A549 (cell line): ENCODE data around the gene GLB1L. TPM values are rescaled to one million over a fixed set of nuclear protein-coding genes. Genes with fewer than 3 reads are reported as not detected.

Experiments used
- ATAC-seq, 2 experiments: fragments of 200-7000 bp in 1 of 2; fragments of >200 bp in 1 of 2; cut with Nextera tagmentation in 1 of 2; cut with Tn5 transposase in 1 of 2; 3 replicates each; pipeline versions ENCODE4 v1.8.0 to v1.9.1; 2018 to 2020; ENCODE audit warnings: mild to moderate bottlenecking in 1 of 2, moderate library complexity in 1 of 2
- CTCF ChIA-PET: fragments of 300-600 bp; sonication (Branson Sonifier 250); formaldehyde crosslinking; extraction: SDS; loops from one replicate; lab custom pipeline; 2021; ENCODE audit warnings: antibody characterized with exemption, inconsistent platforms; lab: Yijun Ruan, JAX
- POLR2A ChIA-PET: fragments of 350-600 bp; formaldehyde crosslinking; extraction: SDS; loops from one replicate; lab custom pipeline; 2021; ENCODE audit warnings: antibody characterized with exemption, inconsistent platforms; lab: Yijun Ruan, JAX
- DNase-seq, 2 experiments: peaks; one replicate each; pipeline versions ENCODE4 v3.0.0 to v3.0.0-alpha.2; 2011 to 2016; ENCODE audit warnings: low read depth in 1 of 2, low spot score in 1 of 2
- FAIRE-seq: peaks from 2 replicates; lab custom pipeline; 2011; peaks lifted over from hg19 to GRCh38; lab: Jason Lieb, UNC
- H3K27ac ChIP-seq, 2 experiments: fragments of >200 bp; sonication (Bioruptor Twin); formaldehyde crosslinking; 3 replicates each; pipeline ENCODE4 v1.5.1; 2016 to 2017
- H3K4me1 ChIP-seq: fragments of >200 bp; sonication (Bioruptor Twin); formaldehyde crosslinking; 3 replicates; pipeline ENCODE4 v1.6.1; 2016
- H3K4me2 ChIP-seq: fragments of >200 bp; sonication (Bioruptor Twin); formaldehyde crosslinking; 3 replicates; pipeline ENCODE4 v1.6.1; 2016
- H3K4me3 ChIP-seq: fragments of >200 bp; sonication (Bioruptor Twin); formaldehyde crosslinking; 3 replicates; pipeline ENCODE4 v1.5.1; 2016
- H3K9me3 ChIP-seq: fragments of >200 bp; sonication (Bioruptor Twin); formaldehyde crosslinking; 3 replicates; pipeline ENCODE4 v1.6.1; 2016
- BHLHE40 ChIP-seq: IDR thresholded peaks from 2 replicates; pipeline ENCODE4 v1.6.1; 2012; ENCODE audit warnings: low read depth, low read length, inconsistent platforms
- CHD2 ChIP-seq: fragments of 150-350 bp; IDR thresholded peaks from 2 replicates; pipeline ENCODE4 v1.6.1; 2014; ENCODE audit warnings: low read length; ENCODE audit not compliant: partially characterized antibody
- CTCF ChIP-seq: fragments of >200 bp; sonication (Bioruptor Twin); formaldehyde crosslinking; IDR thresholded peaks from 3 replicates; pipeline ENCODE4 v1.5.1; 2016
- FOSL2 ChIP-seq, 2 experiments: fragments of 450-650 bp in 1 of 2; fragments of >200 bp in 1 of 2; sonication (Bioruptor Twin) in 1 of 2; formaldehyde crosslinking; IDR thresholded peaks; 2 replicates each; pipeline versions ENCODE4 v1.5.0 to v1.6.1; 2016 to 2020; ENCODE audit warnings: mild to moderate bottlenecking in 1 of 2, moderate library complexity in 1 of 2
- GATA3 ChIP-seq: IDR thresholded peaks from 2 replicates; pipeline ENCODE4 v1.6.1; 2012; ENCODE audit warnings: borderline replicate concordance
- HMGXB4 ChIP-seq: fragments of 250-450 bp; sonication (Bioruptor Pico); IDR thresholded peaks from 2 replicates; pipeline ENCODE4 v1.5.0; 2021; ENCODE audit warnings: mild to moderate bottlenecking, moderate library complexity, borderline replicate concordance
- HOXB5 ChIP-seq: fragments of 250-450 bp; sonication (Bioruptor Pico); IDR thresholded peaks from 2 replicates; pipeline ENCODE4 v1.5.0; 2020; ENCODE audit warnings: mild to moderate bottlenecking, moderate library complexity
- JUNB ChIP-seq: fragments of >200 bp; sonication (Bioruptor Twin); formaldehyde crosslinking; IDR thresholded peaks from 2 replicates; pipeline ENCODE4 v1.6.1; 2016
- MYC ChIP-seq: IDR thresholded peaks from 2 replicates; pipeline ENCODE4 v1.6.1; 2012; ENCODE audit warnings: mild to moderate bottlenecking, inconsistent platforms, low read length, improper control_type of control experiment, borderline replicate concordance
- RAD21 ChIP-seq, 2 experiments: fragments of >200 bp in 1 of 2; sonication (Bioruptor Twin) in 1 of 2; formaldehyde crosslinking in 1 of 2; IDR thresholded peaks in 1 of 2; conservative IDR thresholded peaks in 1 of 2; 2 replicates in 1 of 2; 3 replicates in 1 of 2; pipeline ENCODE4 v1.6.1; 2012 to 2018; ENCODE audit warnings: inconsistent platforms in 1 of 2
- REST ChIP-seq: fragments of 200-600 bp; sonication (generic); IDR thresholded peaks from 2 replicates; pipeline ENCODE4 v1.6.1; 2016; ENCODE audit warnings: antibody characterized with exemption, mild to moderate bottlenecking, moderate library complexity
- SMC3 ChIP-seq: fragments of >200 bp; sonication (Bioruptor Twin); formaldehyde crosslinking; IDR thresholded peaks from 3 replicates; pipeline ENCODE4 v1.6.1; 2018; ENCODE audit warnings: inconsistent platforms
- TFCP2L1 ChIP-seq: fragments of 250-450 bp; sonication (Bioruptor Pico); IDR thresholded peaks from 2 replicates; pipeline ENCODE4 v1.5.0; 2021; ENCODE audit warnings: mild to moderate bottlenecking
- ZFP36 ChIP-seq: fragments of 450-650 bp; IDR thresholded peaks from 2 replicates; pipeline ENCODE4 v1.6.1; 2014; ENCODE audit warnings: borderline replicate concordance; ENCODE audit not compliant: partially characterized antibody
- WGBS: methylation state at CpG from one replicate; pipeline ENCODE4 v1.1.6; 2017; ENCODE audit errors: missing lambda C conversion rate; 5-methylcytosine and 5-hydroxymethylcytosine counted together
- polyA plus RNA-seq, 4 experiments: library from polyadenylated mRNA; depleted of rRNA in 3 of 4; stranded (reverse); fragments of >200 nt; fragmentation: RNase III in 1 of 4; extraction: RNeasy Plus Mini Kit Qiagen cat#74134 plus additional on column Dnase treatment in 1 of 4; gene quantifications; 2 replicates in 3 of 4; 3 replicates in 1 of 4; pipeline ENCODE4 v1.2.3, GENCODE V29; 2011 to 2017
- TF ChIP-seq, protein P1 (sequence below): IDR thresholded peaks from 2 replicates; pipeline ENCODE4 v1.6.1; 2012
- TF ChIP-seq, protein P2 (sequence below): IDR thresholded peaks from 2 replicates; pipeline ENCODE4 v1.6.1; 2012

Gene GLB1L
- polyA plus RNA-seq, 2 of the 4 experiments (the other 2 are of a cell fraction), result 5.9 to 8.7 TPM

DNA sequence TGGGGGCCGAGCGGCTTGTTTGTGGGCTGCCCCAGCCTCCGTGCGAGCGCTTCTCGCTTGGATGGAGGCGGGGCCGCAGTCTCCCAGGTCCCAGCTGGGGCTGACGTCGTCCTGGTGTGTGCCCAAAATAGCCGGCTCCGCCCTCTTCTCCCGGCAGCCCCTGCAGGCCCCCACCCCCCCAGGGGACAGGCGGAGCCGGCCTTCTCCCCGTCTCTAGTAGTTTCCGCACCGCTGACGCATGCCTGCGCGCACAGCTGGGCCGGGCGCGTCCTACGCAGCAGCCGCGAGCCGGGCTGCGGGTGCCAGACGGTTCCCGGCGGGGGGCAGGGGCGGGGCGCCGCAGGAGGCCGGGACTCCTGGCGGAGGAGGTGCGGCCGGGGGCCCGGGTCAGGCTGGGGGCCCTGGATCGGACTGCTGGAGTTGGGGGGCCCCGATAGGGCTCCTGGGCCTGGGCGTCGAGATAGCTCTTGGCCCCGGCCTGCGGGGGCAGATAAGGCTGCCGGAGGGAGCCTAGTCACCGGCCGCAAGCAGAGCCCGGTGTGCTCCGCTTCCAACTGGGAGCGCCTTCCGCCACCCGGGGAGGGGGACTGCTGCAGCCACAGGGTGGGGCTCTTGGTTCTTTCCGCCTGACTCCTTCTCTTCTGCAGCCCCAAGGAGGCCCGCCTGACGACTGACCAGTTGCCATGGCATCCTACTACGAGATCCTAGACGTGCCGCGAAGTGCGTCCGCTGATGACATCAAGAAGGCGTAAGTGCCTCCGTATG, 34.1 kb upstream of the GLB1L start, which contains the start of gene DNAJB2 (continued):
- no peak for TF ChIP-seq ZFP36
- peak; percentile 66; the same call in 1 of the 2 replicates for TF ChIP-seq GATA3
- peak; percentile 30; the same call in 1 of the 2 replicates for TF ChIP-seq MYC
- TF ChIP-seq, protein P1, sequence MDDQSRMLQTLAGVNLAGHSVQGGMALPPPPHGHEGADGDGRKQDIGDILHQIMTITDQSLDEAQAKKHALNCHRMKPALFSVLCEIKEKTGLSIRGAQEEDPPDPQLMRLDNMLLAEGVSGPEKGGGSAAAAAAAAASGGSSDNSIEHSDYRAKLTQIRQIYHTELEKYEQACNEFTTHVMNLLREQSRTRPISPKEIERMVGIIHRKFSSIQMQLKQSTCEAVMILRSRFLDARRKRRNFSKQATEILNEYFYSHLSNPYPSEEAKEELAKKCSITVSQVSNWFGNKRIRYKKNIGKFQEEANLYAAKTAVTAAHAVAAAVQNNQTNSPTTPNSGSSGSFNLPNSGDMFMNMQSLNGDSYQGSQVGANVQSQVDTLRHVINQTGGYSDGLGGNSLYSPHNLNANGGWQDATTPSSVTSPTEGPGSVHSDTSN, result peak; percentile 81; the same call in 1 of the 2 replicates

DNA sequence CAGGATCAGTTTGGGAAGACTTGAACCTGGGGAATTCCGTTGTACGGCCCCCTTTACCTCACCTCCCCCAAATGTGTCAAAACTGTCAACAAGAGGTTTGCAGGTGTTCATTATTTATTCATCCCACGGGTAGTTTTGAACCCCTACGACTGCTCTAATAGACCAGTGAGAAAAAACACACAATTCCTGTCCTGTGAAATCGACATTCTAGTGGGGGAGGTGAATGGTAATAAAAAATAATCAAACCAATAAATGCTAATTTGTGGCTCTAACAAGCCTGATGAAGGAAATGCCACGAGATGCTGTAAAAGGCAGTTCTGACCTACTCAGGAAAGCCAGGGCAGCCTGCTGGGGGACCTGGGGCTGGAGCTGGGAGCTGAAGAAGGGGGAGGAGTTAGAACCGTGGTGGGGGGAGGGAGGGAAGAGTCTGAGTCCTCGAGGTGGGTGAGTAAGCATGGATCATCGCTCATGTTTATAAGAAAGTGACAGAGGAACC, 33.5 kb upstream of the GLB1L start:
- Histone ChIP-seq H3K9me3 (no peaks in the 10 kb centered on the region), H3K4me1 (peaks cover 60% of the 10 kb centered on the region), H3K4me3 (peak overlapping the region; percentile 66), H3K4me2 (peak overlapping the region; percentile 95), H3K27ac (peak overlapping the region; percentile 96 to 99)
- 0 out of 2 replicates have a peak, but pooled peaks have one; percentile 21 for TF ChIP-seq HOXB5 (CRISPR knock-in tag)
- no peak for TF ChIP-seq HMGXB4 (CRISPR knock-in tag)
- TF ChIP-seq TFCP2L1 (CRISPR knock-in tag), result no peak
- TF ChIP-seq JUNB, result peak; percentile 84; the same call in 1 of the 2 replicates
- TF ChIP-seq CHD2, result peak; percentile 40
- ChIA-PET POLR2A (interaction anchor here (0.5 to 3.0 kb wide), 13 partner anchors 13 to 102 kb away, joined by 3 to 51 read pairs (median 6); partner anchors contain the start of genes ABCB6, ANKZF1, ATG9A and CNPPD1), CTCF (interaction anchor here (0.6 to 16.2 kb wide), 25 partner anchors 8 to 266 kb away, joined by 3 to 540 read pairs (median 5); partner anchors contain the start of genes ABCB6, ANKZF1, CNPPD1 and GLB1L)
- 28% methylated on average over 9 of the region's 9 CpGs for WGBS
- DNase-seq (no peak), ATAC-seq (no peak; a peak in 1 of 6 replicates), FAIRE-seq (no peak)

DNA sequence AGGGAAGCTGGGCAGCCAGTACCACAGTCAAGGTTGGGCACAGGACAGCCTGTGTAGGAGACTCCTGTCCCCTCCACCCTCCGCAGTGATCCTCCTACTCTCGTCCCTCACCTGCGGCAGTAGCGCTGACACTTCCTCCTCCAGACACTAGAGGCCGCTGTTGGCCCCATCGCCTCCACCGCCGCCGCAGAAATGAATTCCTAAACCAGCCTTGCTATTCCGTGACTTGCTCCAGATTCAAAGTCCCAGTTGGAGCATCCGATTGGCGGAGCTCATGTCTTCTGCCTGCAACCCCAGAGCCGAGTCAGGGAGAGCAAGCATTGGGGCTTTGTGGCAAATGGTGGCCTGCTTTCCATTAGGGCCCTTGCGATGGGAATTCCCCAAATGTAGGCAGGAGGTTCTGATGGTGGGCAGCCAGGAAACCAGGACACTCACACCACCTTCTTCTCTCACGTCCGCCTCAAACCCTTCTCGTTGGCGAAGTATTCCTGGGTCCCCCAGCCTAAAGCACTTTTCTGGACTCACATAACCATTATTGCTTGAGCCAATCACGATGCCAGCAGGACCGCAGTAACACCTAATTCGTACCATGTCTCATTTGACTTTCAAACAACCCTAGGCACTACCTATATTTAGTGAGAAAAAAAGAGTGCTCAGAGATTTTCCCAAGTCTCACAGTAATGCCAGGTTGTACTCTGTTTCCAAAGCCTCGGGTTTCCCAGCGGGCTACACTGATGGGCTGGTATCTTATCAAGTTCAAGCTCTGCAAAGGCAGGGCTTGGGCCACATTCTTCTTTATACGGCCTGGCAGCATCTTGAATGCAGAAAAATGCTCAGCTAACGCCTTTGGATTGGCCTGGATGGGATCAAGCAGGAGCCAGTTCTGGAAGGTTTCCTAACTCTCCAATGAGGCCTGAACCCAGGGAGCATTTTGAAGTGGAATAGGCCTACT, 32.7 kb upstream of the GLB1L start:
- ATAC-seq (peak; percentile 9 to 37; a peak in 4 of 6 replicates), DNase-seq (peak; percentile 72 to 83)
- peak overlapping the region; percentile 66; the same call in 2 of the 3 replicates for H3K4me3 ChIP-seq
- H3K4me1 ChIP-seq, result peaks cover 67% of the 10 kb centered on the region
- no peaks in the 10 kb centered on the region for H3K9me3 ChIP-seq
- WGBS, result 35% methylated on average over 25 of the region's 25 CpGs
- TF ChIP-seq HOXB5 (CRISPR knock-in tag) (peak; percentile 12; the same call in 1 of the 2 replicates), MYC (no peak), ZFP36 (no peak), SMC3 (peak; percentile 66), CTCF (peak; percentile 86), RAD21 (conservative IDR thresholded peaks at IDR 0.05 in 1 of 2, IDR thresholded peaks at IDR 0.05 in 1 of 2) (peak; percentile 73), FOSL2 (IDR thresholded peaks at IDR 0.05) (no peak), FOSL2 (CRISPR knock-in tag; IDR thresholded peaks at IDR 0.05) (0 out of 2 replicates have a peak, but pooled peaks have one; percentile 7), REST (no peak), BHLHE40 (no peak)
- TF ChIP-seq, protein P2, sequence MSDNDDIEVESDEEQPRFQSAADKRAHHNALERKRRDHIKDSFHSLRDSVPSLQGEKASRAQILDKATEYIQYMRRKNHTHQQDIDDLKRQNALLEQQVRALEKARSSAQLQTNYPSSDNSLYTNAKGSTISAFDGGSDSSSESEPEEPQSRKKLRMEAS, result peak; percentile 30; the same call in 1 of the 2 replicates
- TF ChIP-seq, all 56 proteins: peak for 6
- H3K4me2 ChIP-seq, result peak overlapping the region; percentile 95
- peak overlapping the region; percentile 96 to 99 for H3K27ac ChIP-seq
- FAIRE-seq, result no peak
- ChIA-PET POLR2A (interaction anchor here (0.9 to 3.0 kb wide), 12 partner anchors 15 to 101 kb away, joined by 3 to 51 read pairs (median 7); partner anchors contain the start of genes ABCB6, ANKZF1, ATG9A and CNPPD1), CTCF (interaction anchor here (0.6 to 16.2 kb wide), 39 partner anchors 8 to 312 kb away, joined by 3 to 540 read pairs (median 5); partner anchors contain the start of genes ABCB6, ANKZF1, ATG9A and CNPPD1)
